ENCODE results near the gene PKN1. TPM values are rescaled to one million over a fixed set of nuclear protein-coding genes. Genes with fewer than 3 reads are reported as not detected.
A peak's percentile ranks its signal among the peaks of the same experiment; 100 is the strongest.

Gene PKN1
- total and polyA plus RNA-seq, 4 donors: 84.3 to 197 (median 121) TPM

DNA sequence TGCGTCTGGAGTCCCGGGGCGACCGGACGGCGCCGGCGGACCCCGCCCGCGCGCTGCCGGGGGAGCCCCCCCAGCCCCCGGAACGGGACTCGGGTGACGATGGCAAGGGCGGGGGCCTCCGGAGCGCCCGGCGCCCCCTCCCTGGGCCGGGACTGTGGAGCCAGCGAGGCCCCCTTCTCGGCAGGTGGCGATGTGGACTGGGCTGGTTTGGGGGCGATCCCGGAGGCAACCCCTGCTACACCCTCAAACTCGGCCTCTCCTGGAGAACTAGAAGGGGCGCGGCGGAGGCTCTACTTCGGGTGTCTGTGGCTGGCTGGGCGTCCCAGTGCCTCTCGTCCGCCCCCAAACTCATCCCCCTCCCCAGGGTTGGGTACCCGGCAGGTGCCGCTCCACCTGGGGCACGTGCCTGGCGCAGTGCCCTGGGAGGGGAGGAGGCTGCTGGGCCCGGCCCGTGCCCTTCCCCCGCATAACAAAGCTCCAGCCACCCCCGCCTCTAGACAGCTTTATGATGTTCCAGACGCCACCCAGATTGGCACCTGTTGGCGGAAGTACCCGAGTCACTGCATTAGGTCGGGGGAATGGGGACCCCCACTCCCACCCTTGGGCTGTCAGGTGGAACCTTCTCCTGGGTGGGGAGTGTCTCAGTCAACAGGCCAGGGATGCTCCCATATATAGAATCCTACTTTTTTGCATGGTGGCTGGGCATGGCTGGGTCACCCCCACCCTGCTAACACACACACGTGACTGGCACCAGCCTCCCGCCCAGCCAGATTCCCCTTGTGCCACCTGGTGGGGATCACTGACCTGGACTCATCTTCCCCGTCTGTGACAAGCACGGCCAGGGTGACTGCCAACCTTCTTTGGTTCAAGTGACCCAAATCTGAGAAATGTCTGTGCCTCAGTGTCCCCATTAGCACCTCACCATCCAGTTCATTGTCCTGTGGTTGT, 722 bp downstream of the PKN1 start:
- no peaks in the 10 kb centered on the region for H3K9me3 ChIP-seq (ENCODE audit: control insufficient read depth in 4 of 4, insufficient read depth in 3 of 4, low read length in 3 of 4)
- peak overlapping the region; percentile 82 for H3K4me3 ChIP-seq
- H3K36me3 ChIP-seq (ENCODE audit: control insufficient read depth in 4 of 4, insufficient read depth in 4 of 4, low read length in 4 of 4): no peaks in the 10 kb centered on the region
- WGBS, 2 donors: 2 to 3% methylated on average over 41 to 52 of the region's 52 CpGs
- peak overlapping the region; percentile 87 to 95 for H3K27ac ChIP-seq (ENCODE audit: low read depth in 1 of 2, low read length in 1 of 2)
- ATAC-seq (ENCODE audit: insufficient read depth, low FRiP score) (no peak), DNase-seq (peak in 2 of 3 donors; percentile 27 to 50)
- peaks cover 0 to 22% (median 3%) of the 10 kb centered on the region in 5 donors for H3K4me1 ChIP-seq (ENCODE audit: control insufficient read depth in 5 of 5, insufficient read depth in 5 of 5, low read length in 5 of 5)
- H3K27me3 ChIP-seq (ENCODE audit: control insufficient read depth in 3 of 3, insufficient read depth in 3 of 3, low read length in 2 of 3): no peaks in the 10 kb centered on the region
- TF ChIP-seq, protein P1, sequence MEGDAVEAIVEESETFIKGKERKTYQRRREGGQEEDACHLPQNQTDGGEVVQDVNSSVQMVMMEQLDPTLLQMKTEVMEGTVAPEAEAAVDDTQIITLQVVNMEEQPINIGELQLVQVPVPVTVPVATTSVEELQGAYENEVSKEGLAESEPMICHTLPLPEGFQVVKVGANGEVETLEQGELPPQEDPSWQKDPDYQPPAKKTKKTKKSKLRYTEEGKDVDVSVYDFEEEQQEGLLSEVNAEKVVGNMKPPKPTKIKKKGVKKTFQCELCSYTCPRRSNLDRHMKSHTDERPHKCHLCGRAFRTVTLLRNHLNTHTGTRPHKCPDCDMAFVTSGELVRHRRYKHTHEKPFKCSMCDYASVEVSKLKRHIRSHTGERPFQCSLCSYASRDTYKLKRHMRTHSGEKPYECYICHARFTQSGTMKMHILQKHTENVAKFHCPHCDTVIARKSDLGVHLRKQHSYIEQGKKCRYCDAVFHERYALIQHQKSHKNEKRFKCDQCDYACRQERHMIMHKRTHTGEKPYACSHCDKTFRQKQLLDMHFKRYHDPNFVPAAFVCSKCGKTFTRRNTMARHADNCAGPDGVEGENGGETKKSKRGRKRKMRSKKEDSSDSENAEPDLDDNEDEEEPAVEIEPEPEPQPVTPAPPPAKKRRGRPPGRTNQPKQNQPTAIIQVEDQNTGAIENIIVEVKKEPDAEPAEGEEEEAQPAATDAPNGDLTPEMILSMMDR (IDR thresholded peaks at IDR 0.05; ENCODE audit: control extremely low read depth, extremely low read depth): no peak
- no peak overlapping the region for H3K9ac ChIP-seq (ENCODE audit: insufficient read depth in 1 of 2, low read length in 2 of 2)

DNA sequence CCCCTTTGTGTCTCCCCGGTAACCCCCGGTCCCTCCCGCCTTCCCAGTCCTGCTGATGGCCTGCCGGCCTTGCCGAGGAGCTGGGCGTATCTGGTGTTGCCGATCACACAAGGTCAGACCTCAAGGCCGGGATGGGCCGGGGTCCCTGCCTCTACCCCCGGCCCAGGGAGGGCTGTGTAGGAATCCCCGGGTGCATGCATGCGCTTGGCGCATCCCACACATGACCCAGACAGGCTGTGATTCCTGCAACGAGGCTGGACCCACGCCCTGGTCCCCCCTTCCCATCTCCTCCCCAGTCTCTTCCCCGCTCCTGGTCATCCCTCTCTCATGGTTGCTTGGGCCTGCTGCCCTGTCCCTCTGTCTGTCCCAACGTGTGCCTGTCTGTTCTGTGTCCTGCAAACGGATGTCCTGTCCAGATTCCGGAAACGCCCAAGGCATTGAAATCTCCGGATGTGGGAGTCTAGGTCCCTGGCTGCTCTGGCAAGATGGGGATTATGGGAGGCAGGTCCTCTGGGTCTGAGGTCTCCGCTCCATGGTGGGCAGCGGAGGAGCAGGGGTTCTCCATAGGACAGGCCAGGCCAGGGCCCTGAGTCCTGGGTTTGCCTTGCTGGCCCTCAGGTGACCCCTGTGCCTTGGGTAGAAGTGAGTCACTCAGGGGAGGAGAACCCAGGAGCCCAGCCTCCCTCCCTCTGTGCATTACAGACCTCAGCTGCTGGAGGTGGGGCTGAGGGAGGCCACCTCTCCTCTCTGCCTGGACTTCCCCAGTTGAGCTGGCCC, 1.6 kb downstream of the PKN1 start:
- H3K9ac ChIP-seq (ENCODE audit: insufficient read depth in 1 of 2, low read length in 2 of 2): no peak overlapping the region
- 48 to 57% methylated on average over 23 of the region's 23 CpGs for WGBS, 2 donors
- TF ChIP-seq, protein P1 (IDR thresholded peaks at IDR 0.05; ENCODE audit: control extremely low read depth, extremely low read depth): no peak

DNA sequence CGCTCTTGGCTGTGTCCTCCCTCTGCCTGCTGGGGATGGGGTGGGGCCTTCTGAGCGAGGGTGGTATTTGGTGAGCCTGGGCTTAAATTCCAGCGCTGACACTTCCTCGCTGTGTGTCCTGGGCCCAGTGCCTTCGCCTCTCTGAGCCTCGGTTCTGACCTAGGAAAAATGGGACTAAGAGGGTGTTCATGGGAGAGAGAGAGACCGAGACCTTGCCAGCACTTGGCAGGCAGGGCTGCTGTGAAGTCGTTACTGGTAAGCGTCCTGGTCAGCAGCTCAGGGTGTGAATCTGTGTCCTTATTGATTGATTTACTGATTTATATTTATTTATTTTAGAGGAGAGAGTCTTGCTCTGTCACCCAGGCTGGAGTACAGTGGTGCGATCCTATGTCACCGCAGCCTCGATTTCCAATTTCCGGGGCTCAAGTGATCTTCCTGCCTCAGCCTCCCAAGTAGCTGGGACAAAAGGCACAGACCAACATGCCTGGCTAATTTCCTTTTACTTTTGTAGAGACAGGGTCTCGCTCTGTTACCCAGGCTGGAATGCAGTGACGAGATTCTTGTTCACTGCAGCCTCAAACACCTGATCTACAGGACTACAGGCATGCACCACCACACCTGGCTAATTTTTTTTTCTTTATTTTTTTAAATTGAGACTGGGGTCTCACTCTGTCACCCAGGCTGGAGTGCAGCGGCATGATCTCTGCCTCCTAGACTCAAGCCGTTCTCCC, 2.4 kb downstream of the PKN1 start:
- TF ChIP-seq, protein P1 (IDR thresholded peaks at IDR 0.05; ENCODE audit: control extremely low read depth, extremely low read depth): no peak
- H3K9ac ChIP-seq (ENCODE audit: insufficient read depth in 1 of 2, low read length in 2 of 2): no peak overlapping the region
- H3K27me3 ChIP-seq (ENCODE audit: control insufficient read depth in 3 of 3, insufficient read depth in 3 of 3, low read length in 2 of 3): no peaks in the 10 kb centered on the region
- H3K27ac ChIP-seq (ENCODE audit: low read depth in 1 of 2, low read length in 1 of 2): peak overlapping the region; percentile 80 to 82
- peaks cover 0 to 29% (median 11%) of the 10 kb centered on the region in 5 donors for H3K4me1 ChIP-seq (ENCODE audit: control insufficient read depth in 5 of 5, insufficient read depth in 5 of 5, low read length in 5 of 5)
- WGBS, 2 donors: 65 to 73% methylated on average over 17 of the region's 17 CpGs
- no peak overlapping the region for H3K4me3 ChIP-seq
- H3K9me3 ChIP-seq (ENCODE audit: control insufficient read depth in 4 of 4, insufficient read depth in 3 of 4, low read length in 3 of 4): no peaks in the 10 kb centered on the region
- no peak for ATAC-seq (ENCODE audit: insufficient read depth, low FRiP score)
- no peak for DNase-seq
- H3K36me3 ChIP-seq (ENCODE audit: control insufficient read depth in 4 of 4, insufficient read depth in 4 of 4, low read length in 4 of 4): no peaks in the 10 kb centered on the region

More for the DNA sequence above, 1.6 kb downstream of the PKN1 start:
- DNase-seq: peak in 1 of 3 donors; percentile 45
- H3K4me1 ChIP-seq (ENCODE audit: control insufficient read depth in 5 of 5, insufficient read depth in 5 of 5, low read length in 5 of 5): peaks cover 0 to 22% (median 8%) of the 10 kb centered on the region in 5 donors
- H3K9me3 ChIP-seq (ENCODE audit: control insufficient read depth in 4 of 4, insufficient read depth in 3 of 4, low read length in 3 of 4): no peaks in the 10 kb centered on the region
- H3K4me3 ChIP-seq: peak overlapping the region; percentile 82
- no peaks in the 10 kb centered on the region for H3K36me3 ChIP-seq (ENCODE audit: control insufficient read depth in 4 of 4, insufficient read depth in 4 of 4, low read length in 4 of 4)
- no peaks in the 10 kb centered on the region for H3K27me3 ChIP-seq (ENCODE audit: control insufficient read depth in 3 of 3, insufficient read depth in 3 of 3, low read length in 2 of 3)
- ATAC-seq (ENCODE audit: insufficient read depth, low FRiP score): peak; percentile 76
- H3K27ac ChIP-seq (ENCODE audit: low read depth in 1 of 2, low read length in 1 of 2): peak overlapping the region; percentile 87 to 95

Data from lung (tissue), 12 donors.